PFSK-1 (cell line): Measurements from ENCODE around the gene ARHGAP19.

Source experiments
- FOXP2 ChIP-seq: optimal IDR thresholded peaks from 2 replicates; pipeline ENCODE3; 2011; ENCODE audit warnings: borderline replicate concordance, control low read depth, inconsistent platforms; ENCODE audit not compliant: insufficient read depth; ENCODE audit errors: extremely low read length, extremely low read depth
- POLR2AphosphoS5 ChIP-seq: IDR thresholded peaks from 2 replicates; pipeline ENCODE4 v1.6.1; 2012; ENCODE audit warnings: low read depth, mild to moderate bottlenecking, control low read depth, low read length, moderate library complexity
- REST ChIP-seq, 2 experiments: IDR thresholded peaks; 2 replicates each; pipeline versions ENCODE4 v1.6.1 to v1.8.0; 2011 to 2012; ENCODE audit warnings: low read depth in 2 of 2, low read length in 2 of 2, control low read depth in 1 of 2, inconsistent platforms in 1 of 2, mild to moderate bottlenecking in 1 of 2, moderate library complexity in 1 of 2; ENCODE audit not compliant: insufficient read depth in 1 of 2
- SIN3A ChIP-seq: IDR thresholded peaks from 2 replicates; pipeline ENCODE4 v1.6.1; 2012; ENCODE audit warnings: mild to moderate bottlenecking, low read length, moderate library complexity, borderline replicate concordance; ENCODE audit not compliant: insufficient read depth
- TAF1 ChIP-seq: IDR thresholded peaks from 2 replicates; pipeline ENCODE4 v1.6.1; 2012; ENCODE audit warnings: low read length, control low read depth, borderline replicate concordance; ENCODE audit not compliant: insufficient read depth

ARHGAP19 gene

GRCh38 chr10:97321804-97322190 lies 29.4 kb upstream of the ARHGAP19 start:
- no peak for TF ChIP-seq POLR2AphosphoS5
- TF ChIP-seq FOXP2 = no peak
- TF ChIP-seq SIN3A = no peak
- no peak for TF ChIP-seq REST (IDR thresholded peaks at IDR 0.05; ENCODE audit: insufficient read depth in 1 of 2, low read depth in 2 of 2, low read length in 2 of 2)
- no peak for TF ChIP-seq TAF1

- no peak for TF ChIP-seq TAF1
- TF ChIP-seq POLR2AphosphoS5 = no peak
- no peak for TF ChIP-seq REST (IDR thresholded peaks at IDR 0.05; ENCODE audit: insufficient read depth in 1 of 2, low read depth in 2 of 2, low read length in 2 of 2)
- no peak for TF ChIP-seq SIN3A
- TF ChIP-seq FOXP2 = no peak
Measured at GRCh38 chr10:97321032-97321803, 28.8 kb upstream of the ARHGAP19 start.

- TF ChIP-seq FOXP2 (no peak), TAF1 (no peak), POLR2AphosphoS5 (no peak)
Measured at GRCh38 chr10:97320480-97321031, 28.1 kb upstream of the ARHGAP19 start.

DNA sequence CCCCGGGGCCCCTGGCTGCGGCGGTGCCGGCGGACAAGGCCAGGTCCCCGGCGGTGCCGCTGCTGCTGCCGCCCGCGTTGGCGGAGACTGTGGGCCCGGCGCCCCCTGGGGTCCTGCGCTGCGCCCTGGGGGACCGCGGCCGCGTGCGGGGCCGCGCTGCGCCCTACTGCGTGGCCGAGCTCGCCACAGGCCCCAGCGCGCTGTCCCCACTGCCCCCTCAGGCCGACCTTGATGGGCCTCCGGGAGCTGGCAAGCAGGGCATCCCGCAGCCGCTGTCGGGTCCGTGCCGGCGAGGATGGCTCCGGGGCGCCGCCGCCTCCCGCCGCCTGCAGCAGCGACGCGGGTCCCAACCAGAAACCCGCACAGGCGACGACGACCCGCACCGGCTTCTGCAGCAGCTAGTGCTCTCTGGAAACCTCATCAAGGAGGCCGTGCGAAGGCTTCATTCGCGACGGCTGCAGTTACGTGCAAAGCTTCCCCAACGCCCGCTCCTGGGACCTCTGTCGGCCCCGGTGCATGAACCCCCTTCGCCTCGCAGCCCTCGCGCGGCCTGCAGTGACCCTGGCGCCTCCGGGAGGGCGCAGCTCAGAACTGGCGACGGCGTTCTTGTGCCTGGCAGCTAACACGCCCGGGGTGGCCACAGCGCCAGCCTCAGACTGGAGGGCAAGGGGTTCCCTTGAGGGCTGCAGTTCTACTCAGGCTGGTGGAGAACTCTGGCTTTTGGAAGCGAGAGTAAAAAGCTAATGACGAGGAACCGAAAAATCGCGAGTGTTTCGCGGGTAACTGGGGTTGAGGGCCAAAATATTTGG lies 27.4 kb upstream of the ARHGAP19 start:
- TF ChIP-seq REST (IDR thresholded peaks at IDR 0.05; ENCODE audit: insufficient read depth in 1 of 2, low read depth in 2 of 2, low read length in 2 of 2) (no peak), FOXP2 (no peak), POLR2AphosphoS5 (no peak), TAF1 (no peak)

DNA sequence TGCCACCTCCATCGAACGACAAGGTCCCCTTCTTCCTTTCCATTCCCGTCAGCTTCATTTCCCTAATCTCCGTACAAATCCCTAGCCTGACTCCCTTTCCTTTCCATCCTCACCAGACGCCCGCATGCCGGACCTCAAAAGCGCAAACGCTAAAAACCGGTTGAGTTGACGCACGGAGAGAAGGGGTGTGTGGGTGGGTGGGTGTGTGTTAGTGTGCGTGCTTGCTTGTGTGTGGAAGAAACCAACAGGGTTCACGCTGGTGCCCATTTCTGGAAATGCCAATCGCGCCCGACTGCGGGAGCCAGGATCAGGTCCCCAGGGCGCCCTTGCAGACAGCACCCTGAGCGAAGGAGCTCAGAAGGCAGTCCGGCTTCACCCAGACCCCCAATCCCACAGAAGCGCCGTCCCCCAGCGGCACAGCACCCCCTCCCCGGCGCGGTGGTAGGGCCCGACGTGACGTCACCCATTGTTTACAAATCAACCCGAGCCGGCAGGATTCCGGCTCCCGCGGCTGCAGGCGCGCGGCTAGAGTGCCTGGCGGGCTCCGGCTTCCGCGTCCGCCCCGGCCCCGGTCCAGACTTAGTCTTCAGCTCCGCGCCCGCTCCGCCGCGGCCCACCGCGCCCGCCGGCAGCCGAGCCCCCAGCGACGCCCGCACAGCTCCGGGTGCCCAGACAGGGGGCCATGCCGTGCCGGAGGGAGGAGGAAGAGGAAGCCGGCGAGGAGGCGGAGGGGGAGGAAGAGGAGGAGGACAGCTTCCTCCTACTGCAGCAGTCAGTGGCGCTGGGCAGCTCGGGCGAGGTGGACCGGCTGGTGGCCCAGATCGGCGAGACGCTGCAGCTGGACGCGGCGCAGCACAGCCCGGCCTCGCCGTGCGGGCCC lies 26.6 kb upstream of the ARHGAP19 start, which contains the start of gene FRAT1:
FRAT1 (plus strand) TSS at position 500 of the 880 bp plus-strand sequence; CDS start at position 683, 183 bp downstream.
- TF ChIP-seq FOXP2 = peak; percentile 93
- TF ChIP-seq SIN3A = peak; percentile 94
- TF ChIP-seq REST (IDR thresholded peaks at IDR 0.05; ENCODE audit: insufficient read depth in 1 of 2, low read depth in 2 of 2, low read length in 2 of 2) = no peak
